SU-DHL-6 (cell line): ENCODE measurements around the gene SLC7A10.

Experiments
- H2AFZ ChIP-seq: fragments of 200-600 bp; sonication (generic); 2 replicates; pipeline ENCODE4 v1.6.1; 2014; ENCODE audit warnings: low read depth, mild to moderate bottlenecking, moderate library complexity, mixed read lengths, antibody characterized with exemption, low read length; ENCODE audit not compliant: severe bottlenecking
- H3F3A ChIP-seq: fragments of 200-600 bp; shearing (Covaris generic); 2 replicates; pipeline ENCODE4 v1.6.0; 2016; ENCODE audit warnings: antibody characterized with exemption, mild to moderate bottlenecking; ENCODE audit not compliant: insufficient read depth
- H3K27ac ChIP-seq: fragments of 200-600 bp; sonication (generic); 2 replicates; pipeline ENCODE4 v1.5.1; 2016; ENCODE audit warnings: low read depth, mild to moderate bottlenecking, low read length, moderate library complexity, mixed read lengths
- H3K27me3 ChIP-seq: fragments of 200-600 bp; sonication (generic), shearing (Covaris generic); 2 replicates; pipeline ENCODE4 v1.6.0; 2014; ENCODE audit warnings: mild to moderate bottlenecking, low read length
- H3K36me3 ChIP-seq: fragments of 200-600 bp; sonication (generic); 2 replicates; pipeline ENCODE4 v1.6.1; 2014; ENCODE audit warnings: mild to moderate bottlenecking, low read length, mixed read lengths
- H3K4me2 ChIP-seq: fragments of 300-600, 200-600 bp; shearing (Covaris generic), sonication (generic); 2 replicates; pipeline ENCODE4 v1.6.0; 2014; ENCODE audit warnings: low read length, low read depth, mild to moderate bottlenecking; ENCODE audit not compliant: poor library complexity, severe bottlenecking
- H3K4me3 ChIP-seq: fragments of 200-600 bp; sonication (generic); 2 replicates; pipeline ENCODE4 v1.5.1; 2014; ENCODE audit warnings: antibody characterized with exemption, low read length, mild to moderate bottlenecking, mixed read lengths; ENCODE audit not compliant: insufficient read depth, poor library complexity, severe bottlenecking
- H3K79me2 ChIP-seq: fragments of 200-600 bp; sonication (generic); 2 replicates; pipeline ENCODE4 v1.6.1; 2014; ENCODE audit warnings: mild to moderate bottlenecking, low read length, moderate library complexity; ENCODE audit not compliant: insufficient read depth
- H3K9ac ChIP-seq: fragments of 200-600 bp; sonication (generic); 2 replicates; pipeline ENCODE4 v1.7.0; 2014; ENCODE audit warnings: mild to moderate bottlenecking, low read length
- H3K9me2 ChIP-seq: fragments of 200-600 bp; sonication (generic); replicated peaks from 2 replicates; pipeline ENCODE4 v1.6.1; 2014; ENCODE audit warnings: low read length; ENCODE audit not compliant: insufficient read depth
- H3K9me3 ChIP-seq: fragments of 200-600 bp; sonication (generic); 2 replicates; pipeline ENCODE4 v1.6.1; 2014; ENCODE audit warnings: low read length, mixed read lengths; ENCODE audit not compliant: insufficient read depth
- H4K20me1 ChIP-seq: fragments of 200-600 bp; sonication (generic); 2 replicates; pipeline ENCODE4 v1.6.1; 2014; ENCODE audit warnings: low read depth, mild to moderate bottlenecking, antibody characterized with exemption, low read length, moderate library complexity, mixed read lengths
- CTCF ChIP-seq: fragments of 200-600 bp; sonication (generic); IDR thresholded peaks from one replicate; pipeline ENCODE4 v1.5.1; 2017; ENCODE audit warnings: antibody characterized with exemption, mild to moderate bottlenecking, low read length, moderate library complexity; ENCODE audit not compliant: insufficient read depth, poor library complexity, severe bottlenecking
- EZH2phosphoT487 ChIP-seq: fragments of 200-600 bp; sonication (generic), shearing (Covaris generic); conservative IDR thresholded peaks from 2 replicates; pipeline ENCODE4 v1.6.1; 2018; ENCODE audit warnings: mild to moderate bottlenecking, antibody characterized with exemption, low read length, moderate library complexity, mixed read lengths

Gene SLC7A10

GRCh38 chr19:33235996-33236350 lies 10.3 kb upstream of the SLC7A10 start:
- no peak overlapping the region for H3K27ac ChIP-seq
- no peaks in the 10 kb centered on the region for H3K27me3 ChIP-seq
- H2AFZ ChIP-seq: no peak overlapping the region

GRCh38 chr19:33235269-33235995 lies 9.8 kb upstream of the SLC7A10 start:
- Histone ChIP-seq H3K27ac (no peak overlapping the region), H3K4me2 (no peak overlapping the region)

More at GRCh38 chr19:33235996-33236350, 10.3 kb upstream of the SLC7A10 start:
- H3K36me3 ChIP-seq: no peaks in the 10 kb centered on the region
- TF ChIP-seq CTCF (no peak), EZH2phosphoT487 (no peak)
- no peaks in the 10 kb centered on the region for H3F3A ChIP-seq
- H3K4me2 ChIP-seq: no peak overlapping the region
- no peaks in the 10 kb centered on the region for H4K20me1 ChIP-seq
- no peak overlapping the region for H3K9ac ChIP-seq
- no peaks in the 10 kb centered on the region for H3K79me2 ChIP-seq
- no peak overlapping the region for H3K4me3 ChIP-seq
- H3K9me2 ChIP-seq: no peaks in the 10 kb centered on the region
- no peaks in the 10 kb centered on the region for H3K9me3 ChIP-seq

GRCh38 chr19:33234736-33235135 lies 9.1 kb upstream of the SLC7A10 start:
- no peak overlapping the region for H3K4me2 ChIP-seq
- H2AFZ ChIP-seq: no peak overlapping the region
- H3K27me3 ChIP-seq: no peaks in the 10 kb centered on the region
- no peak overlapping the region for H3K9ac ChIP-seq
- H3K9me2 ChIP-seq: no peaks in the 10 kb centered on the region
- H3K27ac ChIP-seq: no peak overlapping the region
- H3K79me2 ChIP-seq: no peaks in the 10 kb centered on the region
- no peaks in the 10 kb centered on the region for H3K36me3 ChIP-seq
- no peaks in the 10 kb centered on the region for H4K20me1 ChIP-seq
- H3F3A ChIP-seq: no peaks in the 10 kb centered on the region
- H3K9me3 ChIP-seq: no peaks in the 10 kb centered on the region
- TF ChIP-seq EZH2phosphoT487: no peak
- TF ChIP-seq CTCF: no peak
- H3K4me3 ChIP-seq: no peak overlapping the region

More at GRCh38 chr19:33235269-33235995, 9.8 kb upstream of the SLC7A10 start:
- no peak overlapping the region for H3K9ac ChIP-seq
- H3F3A ChIP-seq: no peaks in the 10 kb centered on the region
- TF ChIP-seq EZH2phosphoT487: no peak
- peak; percentile 78 for TF ChIP-seq CTCF
- no peaks in the 10 kb centered on the region for H3K9me2 ChIP-seq
- H3K27me3 ChIP-seq: no peaks in the 10 kb centered on the region
- no peak overlapping the region for H3K4me3 ChIP-seq
- no peak overlapping the region for H2AFZ ChIP-seq
- H3K36me3 ChIP-seq: no peaks in the 10 kb centered on the region
- H3K9me3 ChIP-seq: no peaks in the 10 kb centered on the region
- H4K20me1 ChIP-seq: no peaks in the 10 kb centered on the region
- no peaks in the 10 kb centered on the region for H3K79me2 ChIP-seq
